Pulmonary artery endothelial cell (primary cell): ENCODE results near the gene LRFN2. TPM values are rescaled to one million over a fixed set of nuclear protein-coding genes. Genes with fewer than 3 reads are reported as not detected.

Experiments used
- DNase-seq: peaks from one replicate; pipeline ENCODE4 v3.0.0-alpha.2; 2011; ENCODE audit warnings: low read depth, low spot score
- total RNA-seq: library from RNA; depleted of rRNA; stranded (reverse); fragments of >200 nt; gene quantifications from 2 replicates; pipeline ENCODE4 v1.2.3, GENCODE V29; 2014

The LRFN2 gene
- not detected in 2 replicates for total RNA-seq

DNA sequence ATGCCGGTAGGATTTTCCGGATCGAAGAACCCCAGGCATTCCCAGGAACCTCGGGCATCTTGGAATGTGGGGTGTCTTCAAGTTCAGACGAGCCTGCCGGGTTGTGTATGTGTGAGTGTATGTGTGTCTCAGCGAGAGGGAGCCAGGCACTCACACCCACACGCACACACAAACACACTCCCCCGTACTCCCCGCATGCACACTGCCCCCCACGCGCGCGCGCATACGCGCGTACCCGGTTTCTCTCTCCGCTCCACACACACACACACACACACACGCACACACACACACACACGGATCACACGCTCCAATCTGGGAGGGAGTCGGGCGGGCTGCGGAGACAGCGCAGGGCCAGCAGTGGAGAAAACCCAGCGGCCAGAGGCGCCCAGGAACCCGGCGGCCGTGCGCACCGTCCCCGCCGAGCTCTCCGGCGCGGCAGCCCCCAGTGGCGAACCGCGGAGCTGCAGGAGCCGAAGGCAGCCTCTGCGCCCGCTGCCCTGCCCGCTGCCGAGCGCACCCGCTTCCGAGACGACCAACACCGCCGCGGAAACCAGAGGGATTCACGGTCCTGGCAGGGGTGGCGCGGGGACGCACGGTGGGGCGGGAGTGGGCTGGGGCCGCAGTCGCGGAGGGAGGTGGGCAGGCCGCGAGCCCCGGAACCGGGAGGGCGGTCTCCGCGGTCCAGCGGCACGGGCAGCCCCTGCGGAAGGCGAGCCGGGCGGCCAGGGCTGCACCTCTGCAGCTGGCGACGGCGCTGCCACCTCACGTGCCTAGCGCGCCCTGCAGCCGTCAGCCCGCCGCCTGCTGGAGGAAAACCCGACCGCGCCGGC, at the start of gene LRFN2:
LRFN2 (minus strand) TSS at position 125 of the 830 bp plus-strand sequence.
- peak; percentile 4 for DNase-seq

DNA sequence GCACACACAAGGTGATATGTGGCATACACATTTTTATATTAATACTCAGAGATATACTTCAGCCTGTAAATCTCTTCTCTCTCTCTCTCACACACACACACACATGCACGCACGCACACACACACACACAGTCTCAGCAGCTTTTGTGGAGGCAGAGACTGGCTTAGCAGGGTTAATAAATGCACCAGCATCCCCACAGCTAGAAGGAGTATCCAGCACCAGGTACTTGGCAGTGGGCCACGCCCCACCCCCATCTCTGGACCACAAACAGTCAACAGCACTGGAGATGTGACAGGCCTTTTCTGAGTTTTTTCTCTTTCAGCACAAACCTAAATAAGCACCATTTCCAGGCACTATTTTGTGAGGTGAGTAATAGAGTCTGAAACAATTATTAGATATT, 47.3 kb upstream of the LRFN2 start:
- DNase-seq, result no peak

DNA sequence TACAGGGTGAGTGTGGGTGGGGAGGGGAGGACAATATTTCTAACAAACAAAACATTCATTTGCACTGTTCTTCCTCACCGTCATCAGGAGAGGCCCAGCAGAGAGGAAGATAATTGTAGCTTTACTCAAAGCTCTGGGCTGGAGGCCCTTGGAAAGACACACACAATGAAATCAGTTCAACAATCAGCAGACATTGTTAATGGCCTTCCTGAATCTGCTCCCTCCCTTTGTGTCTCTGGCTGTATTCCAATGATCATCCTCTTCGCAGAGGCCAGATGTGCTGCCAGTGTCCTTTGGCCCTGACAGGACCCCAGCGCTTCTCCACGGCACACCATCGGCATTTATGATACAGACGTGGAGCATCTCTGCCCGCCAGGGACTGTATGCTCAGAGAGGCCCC, 44.6 kb upstream of the LRFN2 start:
- no peak for DNase-seq

DNA sequence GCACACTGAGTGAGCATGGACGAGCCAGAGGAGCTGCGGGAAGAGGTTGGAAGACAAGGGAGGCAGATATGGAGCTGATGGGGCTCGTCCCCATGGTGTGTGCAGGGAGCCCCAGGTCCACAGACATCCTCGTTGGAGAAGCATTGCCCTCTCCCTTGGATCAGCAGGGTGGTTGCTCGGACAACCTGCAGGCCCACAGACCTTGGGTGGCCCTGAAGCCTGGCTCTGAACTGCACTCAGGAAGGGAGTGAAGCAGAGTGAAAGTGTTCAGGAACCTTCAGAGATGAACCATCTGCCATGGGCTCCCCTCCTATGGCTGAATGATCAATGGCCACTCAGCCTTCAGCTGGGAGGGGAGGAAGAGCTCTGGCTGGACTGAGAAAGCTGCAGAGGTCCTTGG, 43.3 kb upstream of the LRFN2 start:
- DNase-seq, result no peak

DNA sequence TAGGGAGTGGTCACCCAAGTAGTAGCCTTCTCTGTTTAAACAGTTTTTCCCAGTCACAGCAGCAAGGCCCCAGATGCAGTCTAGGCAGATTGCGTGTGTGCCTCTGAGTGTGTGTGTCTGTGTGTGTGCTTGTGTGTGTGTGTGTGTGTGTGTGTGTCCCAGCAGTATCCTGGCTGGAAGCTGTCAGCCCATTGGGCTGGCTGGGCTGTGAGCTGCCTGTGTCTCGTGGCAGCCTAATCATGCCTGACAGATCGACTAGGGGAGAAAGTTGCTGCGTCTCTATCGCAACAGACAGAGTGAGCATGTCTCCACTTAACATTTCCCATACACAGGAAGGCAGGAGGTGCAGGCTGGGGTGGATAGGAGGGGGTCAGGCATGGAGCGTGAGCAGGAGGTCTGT, 42.9 kb upstream of the LRFN2 start:
- DNase-seq, result no peak

DNA sequence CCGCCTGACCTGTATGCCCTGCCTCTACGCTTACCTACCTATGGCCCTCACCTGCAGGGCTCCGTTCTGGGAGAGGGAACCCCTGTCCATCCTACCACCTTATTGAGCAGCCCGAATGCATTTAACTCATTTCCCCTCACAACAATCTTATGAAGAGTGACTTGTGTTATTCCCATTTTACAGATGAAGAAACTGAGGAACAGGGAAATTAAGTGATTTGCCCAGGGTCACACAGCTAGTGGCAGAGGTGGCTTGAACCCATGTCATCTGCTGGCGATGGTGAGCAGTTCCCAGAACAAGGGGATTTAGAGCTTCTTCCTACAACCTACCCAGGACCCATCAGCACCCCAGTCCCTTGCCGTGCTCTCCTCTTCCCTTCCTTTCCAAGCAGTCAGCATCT, 42.3 kb upstream of the LRFN2 start:
- no peak for DNase-seq

DNA sequence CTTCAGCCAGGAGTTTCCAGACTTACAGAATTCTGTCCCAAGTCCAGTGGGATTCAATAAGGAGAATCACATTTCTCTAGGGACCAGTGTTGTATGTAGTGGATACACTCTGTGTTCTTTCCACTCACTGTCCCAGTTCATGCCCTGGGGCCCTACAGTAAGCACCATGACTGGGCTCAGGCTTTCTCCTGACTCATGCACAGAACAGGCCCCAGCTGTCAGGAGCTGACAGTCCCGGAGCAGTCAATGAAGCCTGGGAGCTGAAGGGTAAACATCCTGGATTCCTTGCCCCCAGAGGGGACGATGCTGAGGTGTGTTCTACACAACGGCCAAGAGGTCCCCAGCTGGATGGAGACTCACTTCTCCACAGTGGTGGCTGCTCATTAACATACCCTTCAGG, 40.2 kb upstream of the LRFN2 start:
- DNase-seq, result no peak

DNA sequence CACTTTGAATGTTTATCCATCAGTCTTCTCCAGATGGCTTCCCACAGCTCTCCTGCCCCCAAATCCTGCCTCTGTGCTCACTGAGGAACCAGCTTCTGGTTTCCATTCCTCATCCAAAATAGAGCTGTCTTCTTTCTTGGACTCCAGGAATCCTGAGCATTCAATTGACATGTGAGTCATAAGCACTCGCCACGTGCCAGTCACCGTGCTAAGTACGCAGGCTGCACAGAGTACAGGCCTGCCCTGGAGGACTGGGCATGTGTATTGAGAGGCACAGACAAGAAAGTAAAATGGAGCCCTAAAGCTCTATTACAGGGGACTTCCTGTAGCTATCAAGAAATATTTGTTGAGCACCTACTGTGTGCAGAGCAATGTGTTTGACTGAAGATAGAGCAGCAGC, 39.7 kb upstream of the LRFN2 start:
- no peak for DNase-seq

DNA sequence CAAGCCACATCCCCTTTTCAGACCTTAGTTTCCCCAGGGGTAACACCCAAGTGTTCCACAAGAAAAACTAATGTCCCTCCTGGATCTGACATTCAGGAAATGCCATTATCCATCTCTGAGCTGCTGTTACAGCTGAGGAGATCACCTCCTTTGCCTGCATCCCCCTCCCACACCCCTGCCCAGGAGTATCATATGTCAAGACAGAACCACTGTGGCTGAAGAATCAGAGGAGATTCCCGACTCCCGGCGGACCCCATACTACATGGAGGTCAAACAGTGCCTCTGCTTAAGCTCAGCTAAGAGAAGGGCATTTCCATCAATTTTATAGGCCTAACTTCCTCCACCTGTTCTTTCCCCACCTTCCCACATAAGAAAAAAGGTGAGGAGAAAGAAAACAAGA, 36.8 kb upstream of the LRFN2 start:
- DNase-seq, result no peak

DNA sequence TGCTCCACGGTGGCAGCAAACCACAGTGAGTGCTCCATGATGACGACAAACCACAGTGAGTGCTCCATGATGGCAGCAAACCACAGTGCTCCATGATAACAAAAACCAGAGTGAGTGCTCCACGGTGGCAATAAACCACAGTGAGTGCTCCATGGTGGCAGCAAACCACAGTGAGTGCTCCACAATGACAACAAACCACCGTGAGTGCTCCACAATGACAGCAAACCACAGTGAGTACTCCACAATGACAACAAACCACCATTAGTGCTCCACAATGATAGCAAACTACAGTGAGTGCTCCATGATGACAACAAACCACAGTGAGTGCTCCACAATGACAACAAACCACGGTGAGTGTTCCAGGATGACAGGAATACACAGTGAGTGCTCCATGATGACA, 36.0 kb upstream of the LRFN2 start:
- DNase-seq, result no peak

DNA sequence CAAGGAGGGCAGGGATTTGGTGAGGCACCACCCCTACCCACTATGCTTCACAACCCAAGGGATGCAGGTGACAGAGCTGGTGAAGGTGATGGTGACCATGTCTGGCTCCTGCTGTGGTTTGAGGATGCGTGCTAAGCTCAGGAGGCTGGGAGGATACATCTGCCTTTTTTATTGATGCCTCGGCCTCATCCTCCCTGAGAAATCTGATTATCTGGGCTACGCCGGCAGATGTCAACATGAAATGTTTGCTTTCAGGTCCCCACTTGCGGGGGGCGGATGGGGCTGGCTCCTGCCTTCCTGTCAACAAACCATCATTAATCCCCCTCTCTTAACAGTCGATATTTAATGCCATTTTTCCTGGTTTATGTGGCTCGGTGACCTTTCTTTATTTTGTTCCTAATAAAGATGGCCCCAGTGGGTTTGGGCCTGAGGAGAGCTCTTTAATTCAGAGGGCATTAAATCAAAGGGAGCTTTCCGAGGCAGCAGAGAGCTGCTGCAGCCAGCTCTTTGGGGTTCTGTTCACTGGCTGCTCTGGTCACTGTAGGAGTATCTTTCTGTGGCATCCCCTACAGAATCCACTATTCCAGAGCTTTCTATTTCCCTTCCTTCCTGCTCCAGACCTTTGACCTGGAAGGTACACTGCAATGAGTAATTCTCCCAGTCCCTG, 33.5 kb upstream of the LRFN2 start:
- no peak for DNase-seq

DNA sequence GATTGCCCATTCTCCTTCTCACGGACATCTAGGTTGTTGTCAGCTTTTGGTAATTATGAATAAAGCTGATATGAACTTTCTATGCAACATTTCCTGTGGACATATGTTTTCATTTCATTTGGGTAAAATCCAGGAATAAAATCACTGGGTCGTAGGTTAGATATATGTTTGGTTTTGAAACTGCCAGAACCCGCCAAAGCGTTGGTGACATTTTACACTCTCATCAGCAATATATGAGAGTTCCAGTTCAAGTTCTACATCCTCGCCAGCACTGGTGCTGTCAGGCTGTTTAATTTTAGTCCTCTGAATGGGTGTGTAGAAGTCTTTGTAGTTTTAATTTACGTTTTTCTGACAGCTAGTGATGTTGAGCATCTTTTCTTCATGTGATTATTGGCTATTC, 27.5 kb upstream of the LRFN2 start:
- DNase-seq, result no peak

DNA sequence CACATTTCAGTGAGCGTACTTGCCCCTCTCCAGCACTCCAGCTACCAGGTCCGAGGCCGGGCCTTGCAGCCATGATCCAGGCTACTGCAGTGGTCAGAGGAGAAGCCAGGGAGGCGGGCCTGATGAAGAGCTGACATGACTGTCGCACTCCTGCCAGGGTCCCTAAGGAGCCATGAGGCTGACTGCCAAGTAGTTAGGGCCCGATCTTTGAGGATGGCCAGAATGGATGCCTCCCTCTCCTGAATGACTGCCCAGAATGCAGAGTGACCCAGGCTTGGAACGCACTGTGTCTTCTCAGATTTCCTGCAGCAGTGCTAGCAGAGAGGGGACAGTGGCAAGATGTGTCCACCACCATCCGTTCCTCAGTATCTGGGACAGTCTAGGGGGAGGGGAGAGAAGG, 24.7 kb upstream of the LRFN2 start:
- DNase-seq, result no peak

DNA sequence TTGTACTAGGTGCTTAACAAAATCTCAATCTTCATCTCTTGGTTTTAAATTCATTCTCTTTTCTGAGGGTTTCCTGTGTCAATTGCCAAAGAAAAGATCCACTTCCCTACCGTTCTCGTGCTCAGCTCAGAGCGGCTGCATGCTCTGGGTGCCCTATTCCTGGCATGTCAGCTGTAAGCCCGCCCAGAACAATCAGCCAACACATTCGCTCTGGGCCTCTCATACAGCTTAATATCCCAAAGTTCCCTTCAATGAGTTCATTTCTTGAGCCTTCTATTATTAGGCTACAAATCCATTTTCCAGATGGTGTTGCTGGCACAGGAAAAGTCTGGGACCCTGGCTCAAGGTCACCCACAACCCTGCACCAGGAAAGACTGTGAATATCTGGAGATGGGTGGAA, 24.3 kb upstream of the LRFN2 start:
- no peak for DNase-seq

DNA sequence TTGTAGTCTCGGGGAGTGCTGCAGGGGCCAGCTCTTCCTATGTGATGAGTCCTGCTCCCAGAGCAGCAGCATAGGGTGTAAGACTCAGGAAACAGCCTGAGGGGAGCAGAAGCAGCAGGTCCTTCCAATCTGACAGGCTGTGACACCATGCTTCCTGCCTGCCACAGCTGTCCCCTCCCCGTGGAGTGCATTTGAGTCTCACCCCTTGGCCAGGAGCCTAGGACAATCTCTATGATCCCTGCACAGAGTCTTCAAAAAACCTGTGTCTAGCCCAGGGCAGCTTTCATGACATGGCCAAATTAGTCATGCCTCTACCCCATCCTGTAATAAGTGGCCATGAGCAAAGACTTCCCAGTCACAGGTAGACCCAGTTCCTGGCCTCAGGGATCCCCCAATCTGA, 23.1 kb upstream of the LRFN2 start:
- DNase-seq, result no peak

DNA sequence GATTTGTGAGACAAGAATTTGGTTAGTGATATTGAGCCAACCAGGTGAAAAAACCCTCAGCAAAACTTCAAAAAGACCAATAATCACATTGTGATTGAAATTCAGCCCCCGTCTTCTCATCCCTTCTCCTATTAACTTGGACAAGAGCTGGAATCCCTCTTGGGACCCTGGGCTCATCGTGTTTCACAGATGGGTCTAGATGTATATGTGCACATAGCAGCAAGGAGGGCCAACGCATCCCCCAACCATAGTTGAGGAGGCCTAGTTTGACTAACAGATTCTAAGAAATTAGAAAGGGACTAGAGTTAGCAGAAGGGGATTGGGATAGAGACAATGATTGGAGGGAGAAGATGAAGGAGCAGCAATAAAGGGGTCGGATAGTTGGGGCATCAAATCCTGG, 19.8 kb upstream of the LRFN2 start:
- no peak for DNase-seq

DNA sequence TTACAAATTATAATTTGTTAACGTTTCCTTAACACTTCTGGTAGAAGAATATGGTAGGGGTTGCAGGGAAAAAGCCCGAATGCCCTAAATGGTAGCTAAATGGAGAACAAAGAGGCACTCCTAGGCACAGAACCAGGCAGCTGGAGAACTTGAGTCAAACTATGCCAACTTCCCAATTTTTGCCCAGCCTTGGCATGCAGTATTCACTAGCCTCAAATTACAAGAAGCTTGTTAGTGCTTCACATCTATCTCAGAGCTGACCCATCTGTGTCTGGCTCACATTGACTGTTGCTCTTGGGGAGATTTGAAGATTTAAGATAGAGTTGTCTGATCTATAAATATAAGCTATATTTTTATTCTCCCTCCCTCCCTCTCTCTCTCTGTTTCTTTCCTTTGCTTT, 19.4 kb upstream of the LRFN2 start:
- DNase-seq, result no peak

DNA sequence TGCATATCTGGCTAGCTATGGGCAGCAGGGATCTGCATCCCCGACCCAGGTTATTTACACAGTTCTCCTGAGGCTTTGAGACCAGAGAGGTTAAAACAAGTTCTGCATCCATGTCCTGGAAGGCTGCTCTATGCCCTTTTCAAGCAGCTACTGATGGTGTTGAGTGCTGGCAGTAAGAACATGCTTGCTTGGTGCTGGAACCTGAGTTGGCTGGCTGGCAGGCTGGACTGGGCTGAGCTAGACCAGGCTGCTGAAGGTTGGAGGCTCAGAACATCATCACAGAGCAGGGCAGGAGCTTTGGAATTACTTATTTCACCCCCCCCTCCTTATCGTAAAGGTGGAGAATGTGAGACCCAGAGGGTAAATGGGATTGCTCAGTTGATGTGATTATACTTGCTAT, 16.9 kb upstream of the LRFN2 start:
- no peak for DNase-seq

DNA sequence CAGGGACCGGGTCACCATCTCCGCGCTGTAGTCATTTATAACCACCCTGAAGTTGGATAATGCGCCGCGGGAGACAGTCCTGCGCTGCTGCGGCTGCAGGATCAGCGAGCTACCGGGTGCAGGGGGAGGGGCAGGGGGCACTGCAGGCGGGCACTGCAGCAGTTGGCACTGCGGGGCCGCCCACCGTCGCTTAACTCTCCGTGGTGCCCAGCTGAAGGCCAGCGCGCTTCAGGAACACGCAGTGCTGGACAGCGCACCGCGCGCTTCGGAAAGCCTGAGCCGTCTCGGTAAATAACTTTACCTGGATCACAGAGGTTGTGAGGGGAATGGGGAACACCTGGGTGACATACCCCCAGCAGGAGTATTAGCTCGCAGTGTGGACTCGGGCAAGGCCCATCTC, 12.4 kb upstream of the LRFN2 start:
- no peak for DNase-seq

DNA sequence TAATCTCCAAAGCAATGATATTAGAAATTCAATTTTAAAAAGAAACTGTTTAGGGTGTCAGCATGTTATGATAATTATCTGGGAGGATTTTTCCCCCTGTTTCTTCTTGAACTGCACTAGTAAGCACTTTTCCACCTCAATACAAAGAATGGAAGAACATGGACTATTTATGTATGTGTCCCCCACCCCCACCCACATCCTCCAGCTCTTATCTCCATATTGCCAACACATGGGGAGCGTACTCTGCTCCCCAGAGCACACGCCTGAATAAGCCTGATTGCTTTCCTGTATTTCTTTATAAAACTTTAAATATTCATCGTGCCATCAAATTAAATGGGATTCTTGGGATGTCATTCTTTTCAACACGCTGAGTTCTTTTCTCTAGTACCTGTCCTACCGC, 11.4 kb upstream of the LRFN2 start:
- DNase-seq, result no peak

DNA sequence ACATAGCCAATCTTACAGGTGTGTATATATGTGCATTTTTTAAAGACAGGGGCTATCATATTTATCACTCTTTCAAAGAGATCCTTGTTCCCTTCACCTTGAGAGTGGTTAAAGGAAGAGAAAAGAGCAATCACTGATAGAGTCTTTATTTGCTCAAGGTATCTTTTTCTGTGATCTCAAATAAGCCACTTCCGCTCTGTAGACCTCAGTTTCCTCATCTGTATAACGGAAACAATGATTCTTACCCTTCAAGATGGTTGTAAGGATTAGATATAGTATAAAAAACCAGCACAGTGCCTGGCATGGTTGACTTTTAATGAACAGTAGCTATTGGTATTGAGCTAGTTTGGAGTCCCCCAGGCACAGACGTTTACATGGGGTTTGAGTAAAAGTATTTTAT, 10.1 kb upstream of the LRFN2 start:
- DNase-seq, result no peak

DNA sequence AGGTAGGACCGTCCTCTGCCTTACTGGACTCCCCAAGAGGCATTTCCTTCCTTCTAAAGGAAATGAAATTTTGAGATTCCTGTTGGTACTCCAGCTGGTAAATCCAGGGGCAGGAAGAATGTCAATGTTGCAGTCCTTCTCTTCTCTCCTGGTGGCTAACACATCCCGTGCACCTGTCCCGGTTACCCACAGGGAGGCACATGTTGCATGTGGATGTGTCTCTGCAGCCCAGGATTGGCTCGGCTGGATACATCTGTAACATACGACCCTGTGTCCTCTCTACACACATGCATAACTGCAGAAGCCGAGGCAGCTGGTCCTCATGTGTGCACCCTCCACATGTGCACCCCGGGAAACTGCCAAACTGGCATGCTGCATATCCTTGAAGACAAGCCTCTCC, 1.3 kb upstream of the LRFN2 start:
- no peak for DNase-seq

DNA sequence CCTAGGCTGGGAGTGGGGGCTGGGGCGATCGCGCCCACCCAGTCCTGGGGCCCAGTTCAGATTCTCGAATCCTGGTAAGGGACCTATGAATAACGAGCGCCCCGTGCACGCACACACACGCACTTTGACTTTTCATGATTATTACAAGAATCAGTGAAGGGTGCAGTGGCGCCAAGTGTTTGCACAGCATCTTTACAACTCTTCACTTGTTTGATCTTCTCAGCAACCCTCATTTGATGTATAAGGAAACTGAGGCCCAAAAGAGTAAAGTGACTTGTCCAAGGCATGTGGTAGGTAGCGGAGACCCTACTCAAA, 863 bp upstream of the LRFN2 start:
- no peak for DNase-seq
